HG02571 (cell line): ENCODE measurements around the gene ATAD5.
"Not testable (repeated sequence)": the region's sequence is repeated elsewhere in the genome, so short reads cannot be mapped to it uniquely, and the experiment has no call there.

ENCODE experiments used
- ATAC-seq: cut with Tn5 transposase; IDR thresholded peaks from one replicate; pipeline ENCODE4 v1.9.1; 2021; ENCODE audit warnings: mild to moderate bottlenecking, moderate library complexity; ENCODE audit not compliant: unreplicated experiment

ATAD5 gene

GRCh38 chr17:30906101-30906911 lies 74.5 kb downstream of the ATAD5 start, which contains the start of gene TEFM:
TSS of gene TEFM (minus strand) at chr17:30906238. CDS start at chr17:30906198, 40 bp downstream.
- peak; percentile 88 for ATAC-seq

- no peak for ATAC-seq
Observed at GRCh38 chr17:30908717-30909420, 77.1 kb downstream of the ATAD5 start.

- not testable (repeated sequence) for ATAC-seq
Observed at GRCh38 chr17:30910151-30910550, 78.4 kb downstream of the ATAD5 start.

- ATAC-seq, result no peak
Observed at GRCh38 chr17:30913955-30914354, 82.2 kb downstream of the ATAD5 start.

GRCh38 chr17:30915833-30916611 lies 84.3 kb downstream of the ATAD5 start:
- ATAC-seq, result no peak

GRCh38 chr17:30917050-30917449 lies 85.3 kb downstream of the ATAD5 start:
- no peak for ATAC-seq

GRCh38 chr17:30920282-30920681 lies 88.5 kb downstream of the ATAD5 start:
- ATAC-seq, result no peak

GRCh38 chr17:30920683-30921543 lies 89.1 kb downstream of the ATAD5 start:
- no peak for ATAC-seq

GRCh38 chr17:30921544-30922196 lies 89.9 kb downstream of the ATAD5 start, which contains the start of gene ADAP2:
TSS of gene ADAP2 (plus strand) at chr17:30921945. CDS start at chr17:30922015, 70 bp downstream.
- ATAC-seq, result no peak

GRCh38 chr17:30922235-30923030 lies 90.7 kb downstream of the ATAD5 start:
- ATAC-seq, result no peak

GRCh38 chr17:30924341-30924740 lies 92.6 kb downstream of the ATAD5 start:
- ATAC-seq, result no peak

- no peak for ATAC-seq
Observed at GRCh38 chr17:30926516-30926915, 94.8 kb downstream of the ATAD5 start.

GRCh38 chr17:30927756-30928155 lies 96.0 kb downstream of the ATAD5 start:
- no peak for ATAC-seq

GRCh38 chr17:30928584-30928983 lies 96.8 kb downstream of the ATAD5 start:
- no peak for ATAC-seq

- no peak for ATAC-seq
Observed at GRCh38 chr17:30929081-30929633, 97.4 kb downstream of the ATAD5 start.

- ATAC-seq, result not testable (repeated sequence)
Observed at GRCh38 chr17:30929861-30930260, 98.1 kb downstream of the ATAD5 start.

- no peak for ATAC-seq
Observed at GRCh38 chr17:30930495-30930894, 98.7 kb downstream of the ATAD5 start.

GRCh38 chr17:30931582-30931981 lies 99.8 kb downstream of the ATAD5 start:
- ATAC-seq, result not testable (repeated sequence)

GRCh38 chr17:30933966-30934365 lies 102.2 kb downstream of the ATAD5 start:
- no peak for ATAC-seq
